C4-2B (cell line): Measurements from ENCODE around the gene IRGM.

ENCODE experiments used
- CTCF ChIP-seq: fragments of 450-650 bp; conservative IDR thresholded peaks from 2 replicates; pipeline ENCODE4 v1.5.1; 2017; ENCODE audit warnings: mild to moderate bottlenecking
- ZFX ChIP-seq: fragments of 450-650 bp; IDR thresholded peaks from 2 replicates; pipeline ENCODE4 v1.6.1; 2017

GRCh38 chr5:150853561-150853960, 7.2 kb downstream of the IRGM start:
- TF ChIP-seq CTCF: no peak
- no peak for TF ChIP-seq ZFX
